Activated gamma-delta T cell (primary cell): ENCODE results near the gene CPNE4.

Experiments used
- DNase-seq: peaks from one replicate; lab custom pipeline; 2025; lab: John Stamatoyannopoulos, UW

The CPNE4 gene

DNA sequence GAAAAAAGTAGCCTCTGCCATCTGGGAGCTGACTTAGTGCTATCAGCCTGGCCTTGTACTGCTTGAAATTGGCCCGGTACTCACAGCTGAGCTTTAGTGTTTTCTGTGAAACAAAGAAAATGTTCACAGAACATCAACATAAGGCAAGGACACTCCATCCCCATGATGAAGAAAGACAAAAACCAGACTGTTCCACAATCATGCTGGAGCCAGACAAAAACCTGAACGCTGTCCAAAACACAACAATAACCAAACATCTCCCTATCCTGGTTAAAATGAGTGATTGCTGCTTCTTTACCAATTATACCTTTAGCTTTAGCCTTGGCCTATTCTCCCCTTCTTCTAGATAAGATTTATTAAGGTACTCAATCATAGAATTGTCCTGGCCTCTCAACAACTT lies 153.9 kb downstream of the CPNE4 start:
- no peak for DNase-seq

- DNase-seq: no peak
Observed at GRCh38 chr3:131868203-131868602, 166.6 kb downstream of the CPNE4 start.

DNA sequence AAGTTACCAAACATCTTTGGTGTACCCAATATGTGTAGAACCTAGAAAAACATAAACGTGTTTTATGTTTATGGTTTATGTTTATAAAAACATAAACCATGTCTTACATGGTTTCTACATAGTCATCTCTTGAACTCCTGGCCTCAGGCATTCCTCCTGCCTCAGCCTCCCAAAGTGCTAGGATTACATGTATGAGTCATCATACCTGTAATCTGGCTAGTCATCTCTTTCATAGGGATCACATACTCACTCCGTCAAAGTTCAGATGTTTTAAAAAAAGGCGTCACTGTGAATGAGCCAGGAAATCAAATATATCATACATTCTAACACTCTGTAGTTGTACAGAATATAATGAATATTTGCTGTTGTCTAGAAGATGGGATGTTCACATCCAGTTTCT lies 178.6 kb downstream of the CPNE4 start:
- DNase-seq: no peak

GRCh38 chr3:131850223-131850622 lies 184.6 kb downstream of the CPNE4 start:
- DNase-seq: no peak

- DNase-seq: no peak
Observed at GRCh38 chr3:131849616-131850015, 185.2 kb downstream of the CPNE4 start.

DNA sequence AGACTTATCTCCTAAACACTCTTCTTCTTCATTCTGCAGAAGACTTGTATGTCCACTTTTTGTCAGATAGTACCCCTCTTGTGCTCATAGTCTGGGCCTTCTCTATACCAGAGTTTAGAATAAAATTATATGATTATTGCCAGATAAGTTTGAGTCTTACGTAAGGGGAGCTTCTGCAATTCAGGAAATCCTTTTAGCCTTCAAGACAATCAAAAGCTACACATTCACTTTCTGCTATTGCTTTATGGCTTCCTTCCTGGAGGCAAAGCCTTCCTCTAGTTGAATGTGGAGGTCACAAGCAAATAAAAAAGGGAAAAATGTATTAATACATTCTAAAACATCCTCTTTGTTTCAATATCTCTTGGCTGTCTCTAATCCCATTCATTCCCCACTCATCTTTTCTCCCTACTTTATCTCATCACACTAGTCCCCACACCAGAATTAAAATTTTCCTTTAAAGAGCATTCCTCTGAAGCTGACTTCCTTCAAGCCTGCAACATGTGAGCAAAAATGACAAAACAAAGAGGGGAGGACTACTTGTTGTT lies 186.8 kb downstream of the CPNE4 start:
- DNase-seq: no peak

DNA sequence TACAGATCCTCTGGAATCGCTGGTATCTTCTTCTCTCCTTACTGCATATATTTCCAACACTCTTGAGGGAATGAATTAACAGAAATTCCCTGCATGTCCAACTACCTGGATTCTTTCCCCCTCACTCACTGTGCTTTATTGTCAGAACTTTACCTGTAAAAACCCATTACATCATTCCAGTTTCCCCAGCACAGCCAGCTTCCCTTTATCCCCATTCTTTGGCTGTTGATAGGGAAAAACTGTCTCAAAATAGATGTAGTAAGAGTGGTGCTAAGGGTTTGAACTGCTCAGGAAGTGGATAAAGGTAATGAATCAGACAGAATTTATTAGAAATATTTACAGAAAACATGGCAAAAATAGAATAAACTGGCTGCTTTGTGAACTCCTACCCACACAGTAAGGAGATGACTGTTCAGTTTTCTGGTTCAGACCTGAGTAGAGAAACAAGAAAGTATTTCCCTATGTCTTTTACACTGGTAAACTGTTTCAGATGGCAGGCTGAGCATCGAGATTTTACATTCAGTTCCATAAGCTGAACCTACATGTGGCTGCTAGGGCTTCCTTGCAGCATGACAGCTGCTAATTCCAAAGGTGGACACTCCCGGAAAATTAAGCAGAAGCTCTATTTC lies 188.4 kb downstream of the CPNE4 start:
- no peak for DNase-seq

DNA sequence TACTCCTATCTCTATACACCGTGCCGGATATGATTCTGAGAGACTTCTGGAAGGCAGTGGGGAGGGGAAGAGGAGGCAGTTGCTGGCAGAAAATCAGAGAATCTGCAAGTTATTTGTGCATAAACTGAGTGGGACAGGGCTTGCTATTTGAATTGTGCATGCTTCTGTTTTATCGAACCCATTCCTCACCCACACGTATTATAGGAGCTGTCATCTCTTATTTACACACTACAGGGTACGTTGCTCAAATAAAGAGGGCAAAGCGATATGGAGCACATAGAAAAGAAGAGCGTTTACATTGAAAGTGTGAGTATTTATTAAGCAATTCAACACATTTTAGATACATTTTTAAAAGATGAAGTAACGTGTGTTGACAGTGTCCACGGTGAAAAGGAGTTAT lies 191.6 kb downstream of the CPNE4 start:
- DNase-seq: no peak

GRCh38 chr3:131840156-131840797 lies 194.5 kb downstream of the CPNE4 start:
- DNase-seq: no peak

GRCh38 chr3:131835906-131836305 lies 198.9 kb downstream of the CPNE4 start:
- DNase-seq: no peak

DNA sequence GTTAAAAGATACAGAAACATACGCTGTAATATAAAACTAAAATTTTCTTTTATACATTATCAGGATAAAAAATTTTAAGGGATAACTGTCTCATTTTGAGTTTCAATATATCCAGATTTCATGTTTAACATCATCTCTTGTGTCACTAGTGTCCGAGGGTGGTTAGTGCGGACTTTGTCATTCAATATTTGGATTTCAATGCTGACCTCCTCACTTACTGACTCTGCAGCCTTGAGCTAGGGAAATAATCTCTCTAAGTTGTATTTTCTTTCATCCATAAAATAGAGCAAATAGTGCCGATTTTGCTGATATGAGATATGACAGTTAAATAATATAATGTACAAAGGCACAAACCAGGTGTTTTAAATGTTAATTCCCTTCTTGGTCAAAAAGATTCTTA lies 203.2 kb downstream of the CPNE4 start:
- no peak for DNase-seq

DNA sequence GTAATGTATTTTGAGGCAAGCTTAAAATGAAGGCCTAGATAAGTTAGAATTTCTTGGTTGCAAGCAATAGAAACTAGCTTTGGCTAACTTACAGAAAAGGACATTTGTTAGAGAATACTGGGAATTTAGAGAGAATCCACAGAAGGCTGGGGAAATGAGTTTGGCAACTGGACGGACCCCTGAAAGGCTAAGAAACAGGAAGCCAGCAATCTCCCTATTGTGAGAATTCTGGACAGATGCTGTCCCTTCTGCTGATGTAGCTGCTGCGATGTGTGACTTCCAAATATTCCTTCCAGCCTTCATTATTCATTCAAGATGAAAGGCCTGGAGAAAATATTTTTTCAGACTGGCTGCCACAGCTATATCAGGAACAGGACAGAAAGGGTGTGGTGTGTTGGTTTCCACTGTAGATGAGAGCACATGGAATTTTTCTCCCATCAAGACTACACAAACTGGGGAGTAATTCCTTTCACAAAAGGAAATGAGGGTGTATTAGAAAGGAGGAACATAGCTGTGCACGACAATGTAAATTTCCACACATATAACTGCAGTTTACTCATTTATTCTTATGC lies 213.5 kb downstream of the CPNE4 start:
- no peak for DNase-seq

DNA sequence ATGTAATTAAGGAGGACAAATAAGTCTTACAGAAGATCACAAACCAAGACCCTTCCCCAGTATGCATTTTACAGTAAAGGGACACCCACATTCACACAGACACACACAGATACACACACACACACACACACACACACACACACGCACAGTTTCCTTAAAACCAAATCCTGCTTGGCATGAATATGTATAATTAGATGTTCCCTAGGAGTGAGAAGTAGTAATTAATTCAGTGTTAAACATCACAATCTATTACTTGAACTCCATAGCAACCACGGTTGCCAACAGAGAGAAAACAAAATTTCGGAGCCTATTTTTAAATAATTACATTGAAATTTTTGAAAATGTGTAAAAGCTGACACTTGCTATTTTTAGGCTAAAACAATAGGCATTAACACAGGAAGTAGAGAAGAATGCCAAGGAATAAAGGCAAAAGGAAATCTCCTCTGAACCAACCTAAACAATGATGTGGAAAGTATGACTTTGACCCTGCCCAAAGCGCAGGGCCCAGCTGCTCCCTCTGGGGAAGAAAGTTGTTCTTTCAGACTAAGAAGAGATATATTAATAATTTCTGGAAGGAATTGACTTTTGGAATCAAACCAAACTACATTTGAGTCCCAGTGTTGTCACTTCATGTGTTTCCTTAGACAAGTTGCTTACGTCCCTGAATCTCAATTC lies 215.3 kb downstream of the CPNE4 start:
- DNase-seq: no peak

- no peak for DNase-seq
Observed at GRCh38 chr3:131812433-131812832, 222.4 kb downstream of the CPNE4 start.

DNA sequence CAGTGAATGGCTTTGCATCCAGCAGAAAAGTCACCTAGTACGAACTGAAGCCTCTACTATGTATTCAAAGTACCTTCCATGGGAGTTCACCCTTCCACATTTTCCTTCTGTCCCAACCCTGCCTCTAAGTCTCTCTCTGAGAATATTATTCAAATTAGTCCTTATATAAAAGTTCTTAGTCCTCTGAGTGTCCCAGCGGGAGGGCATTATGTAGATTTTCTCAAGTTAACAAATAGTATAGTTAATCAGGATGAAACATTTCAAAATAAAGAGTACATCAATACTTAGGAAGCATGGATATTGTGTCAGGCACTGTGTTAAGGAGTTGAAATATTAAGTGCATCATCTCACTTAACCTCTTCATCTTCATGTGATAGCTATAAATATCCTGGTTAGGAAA lies 223.3 kb downstream of the CPNE4 start:
- no peak for DNase-seq

GRCh38 chr3:131807822-131808221 lies 227.0 kb downstream of the CPNE4 start:
- no peak for DNase-seq

- no peak for DNase-seq
Observed at GRCh38 chr3:131806736-131807135, 228.1 kb downstream of the CPNE4 start.

DNA sequence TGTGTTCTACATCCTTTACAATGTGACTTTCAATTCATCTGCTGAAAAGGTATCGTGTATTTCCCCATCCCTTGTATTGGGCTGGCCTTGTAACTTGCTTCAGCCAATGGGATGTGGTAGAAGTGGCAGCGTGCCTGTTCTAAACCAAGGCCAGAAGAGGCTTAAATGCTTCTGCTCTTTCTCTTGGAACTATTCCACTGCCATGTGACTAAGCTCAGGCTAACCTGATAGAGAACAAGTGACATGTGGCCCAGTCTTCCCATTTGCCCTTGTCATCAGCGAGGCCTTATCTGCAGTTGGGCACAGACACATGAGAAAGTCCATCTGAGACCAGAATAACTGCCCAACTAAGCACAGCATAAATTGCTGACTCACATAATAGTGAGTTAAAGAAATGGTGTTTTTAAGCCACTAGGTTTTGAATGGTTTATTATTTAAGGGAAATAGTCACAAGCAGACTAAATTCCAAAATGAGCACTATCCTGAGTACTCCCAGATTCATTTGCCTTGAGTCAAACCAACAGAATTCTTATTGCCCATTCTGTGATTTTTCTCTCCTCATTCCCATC lies 230.2 kb downstream of the CPNE4 start:
- DNase-seq: no peak

DNA sequence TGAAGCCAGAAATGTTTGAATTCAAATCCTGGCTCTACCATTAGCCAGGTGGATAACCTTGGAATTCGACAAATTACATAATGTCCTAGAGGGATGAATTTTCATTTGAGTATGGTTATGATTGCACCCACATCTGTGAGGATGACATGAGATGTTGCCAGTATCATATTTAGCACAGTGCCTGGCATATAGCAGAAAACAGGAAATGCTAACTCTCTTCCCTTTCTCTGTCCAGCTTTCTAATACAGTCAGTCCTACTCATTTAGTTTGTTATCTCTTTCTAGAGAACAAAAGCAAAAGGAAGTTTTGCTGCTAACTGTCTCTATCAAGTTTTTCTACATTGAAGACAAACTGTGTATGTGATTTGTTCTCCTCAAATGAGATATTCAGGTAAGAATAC lies 231.7 kb downstream of the CPNE4 start:
- no peak for DNase-seq

DNA sequence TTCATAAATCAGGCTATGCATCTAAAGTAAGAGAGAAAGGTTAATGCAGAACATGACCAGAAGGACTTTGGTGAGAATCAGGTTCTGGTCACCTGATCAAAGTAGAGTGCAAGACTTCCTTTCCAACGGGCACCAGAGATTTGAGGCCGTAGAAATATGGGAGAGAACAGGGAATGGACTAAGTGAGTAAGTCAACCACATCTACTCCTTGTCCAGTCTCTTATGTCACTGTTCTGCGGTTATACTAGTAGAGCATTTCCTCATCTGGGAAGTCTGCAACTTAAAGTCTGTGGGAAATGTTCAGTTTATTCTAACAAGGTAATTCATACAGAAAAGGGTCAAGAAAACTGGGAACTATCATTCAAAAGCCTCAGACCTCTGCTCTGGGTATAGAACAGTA lies 232.8 kb downstream of the CPNE4 start:
- no peak for DNase-seq

- no peak for DNase-seq
Observed at GRCh38 chr3:131801566-131801965, 233.2 kb downstream of the CPNE4 start.

- no peak for DNase-seq
Observed at GRCh38 chr3:131797776-131798175, 237.0 kb downstream of the CPNE4 start.
